Adrenal gland (tissue), 5 donors: Measurements from ENCODE around the gene LRRC28.

Experiments used
- CTCF ChIP-seq, 6 experiments: fragments of 450-650 bp in 4 of 6; fragments of 200-600 bp in 2 of 6; sonication (generic) in 1 of 6; IDR thresholded peaks; 1 replicate in 5 of 6; 2 replicates in 1 of 6; pipeline versions ENCODE4 v1.5.1 to v1.8.0; 2016 to 2021; ENCODE audit warnings: antibody characterized with exemption in 6 of 6, mild to moderate bottlenecking in 2 of 6, moderate library complexity in 1 of 6
- POLR2A ChIP-seq, 2 donors: fragments of 450-650 bp; IDR thresholded peaks; one replicate each; pipeline ENCODE4 v1.6.1; 2017; ENCODE audit warnings: antibody characterized with exemption in 2 of 2, mild to moderate bottlenecking in 2 of 2, moderate library complexity in 1 of 2
- donor health status: DM: no; HTN: no; CAD: no.

GRCh38 chr15:99315636-99316035 is 64.4 kb downstream of the LRRC28 start:
- TF ChIP-seq POLR2A (IDR thresholded peaks at IDR 0.05), result no peak
- no peak for TF ChIP-seq CTCF (IDR thresholded peaks at IDR 0.05)
